Effector memory CD4-positive, alpha-beta T cell (primary cell): Measurements from ENCODE around the gene CSF1.

Source experiments
- DNase-seq, 3 donors: peaks; one replicate each; pipeline ENCODE4 v3.0.0-alpha.2; 2020
- H3K27ac ChIP-seq: 2 replicates; pipeline ENCODE4 v1.7.0; 2013; ENCODE audit warnings: mild to moderate bottlenecking, low read length, moderate library complexity; ENCODE audit not compliant: insufficient read depth, poor library complexity, severe bottlenecking
- H3K27me3 ChIP-seq: replicated peaks from 2 replicates; pipeline ENCODE4 v1.7.0; 2013; ENCODE audit warnings: mild to moderate bottlenecking, low read length; ENCODE audit not compliant: insufficient read depth, control insufficient read depth, poor library complexity, severe bottlenecking
- H3K36me3 ChIP-seq: 2 replicates; pipeline ENCODE4 v1.7.0; 2013; ENCODE audit warnings: mild to moderate bottlenecking, low read length, moderate library complexity; ENCODE audit not compliant: control insufficient read depth, insufficient read depth
- H3K4me1 ChIP-seq: 2 replicates; pipeline ENCODE4 v1.7.0; 2013; ENCODE audit warnings: low read length, mild to moderate bottlenecking; ENCODE audit not compliant: control insufficient read depth, insufficient read depth, poor library complexity, severe bottlenecking
- H3K4me3 ChIP-seq: 2 replicates; pipeline ENCODE4 v1.7.0; 2013; ENCODE audit warnings: low read length, low read depth, mild to moderate bottlenecking; ENCODE audit not compliant: insufficient read depth, poor library complexity, severe bottlenecking
- H3K9me3 ChIP-seq: 2 replicates; pipeline ENCODE4 v1.7.0; 2013; ENCODE audit warnings: mild to moderate bottlenecking, low read length, moderate library complexity; ENCODE audit not compliant: control insufficient read depth

Gene CSF1

DNA sequence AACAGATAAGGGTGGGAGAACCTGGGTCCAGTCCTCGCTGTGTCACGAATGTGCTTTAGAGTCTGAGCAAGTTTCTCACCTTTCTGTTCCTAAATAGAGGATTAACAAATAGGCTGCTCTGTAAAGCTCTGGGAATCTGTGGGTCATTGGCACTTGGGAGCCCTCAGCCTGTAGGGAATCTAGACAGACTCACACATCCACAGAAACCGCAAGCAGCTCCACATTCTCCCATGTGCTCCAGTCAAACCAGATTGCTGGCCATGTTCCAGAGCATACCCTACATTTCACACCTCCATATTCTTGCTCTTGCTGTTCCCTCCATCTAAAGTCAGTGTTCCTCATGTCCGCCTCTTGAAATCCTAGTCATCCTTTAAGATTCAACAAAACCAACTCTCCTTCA lies 66.1 kb downstream of the CSF1 start:
- Histone ChIP-seq H3K27me3 (no peaks in the 10 kb centered on the region), H3K27ac (no peak overlapping the region), H3K4me3 (no peak overlapping the region), H3K36me3 (no peaks in the 10 kb centered on the region), H3K9me3 (no peaks in the 10 kb centered on the region), H3K4me1 (no peaks in the 10 kb centered on the region)
- no peak for DNase-seq

DNA sequence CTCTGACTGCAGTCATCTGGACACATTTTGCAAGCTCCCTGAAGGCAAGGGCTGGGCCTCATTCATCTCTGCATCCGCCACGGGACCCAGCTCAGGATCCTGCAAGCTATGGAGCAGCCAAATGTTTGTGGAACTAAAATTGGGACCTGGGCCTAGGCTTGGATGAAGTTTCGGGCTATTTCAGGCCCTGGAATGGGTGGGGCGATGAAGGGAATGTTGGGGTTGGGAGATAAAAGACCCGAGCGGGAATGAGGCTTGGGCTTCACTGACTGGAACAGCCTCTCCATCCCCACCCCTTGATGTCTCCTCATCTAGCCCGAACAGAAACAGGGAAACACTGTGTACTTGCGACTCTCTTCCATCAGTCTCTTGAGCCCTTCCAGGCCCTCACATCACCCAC lies 66.6 kb downstream of the CSF1 start:
- Histone ChIP-seq H3K27ac (no peak overlapping the region), H3K4me1 (no peaks in the 10 kb centered on the region), H3K27me3 (no peaks in the 10 kb centered on the region), H3K9me3 (no peaks in the 10 kb centered on the region), H3K36me3 (no peaks in the 10 kb centered on the region), H3K4me3 (no peak overlapping the region)
- DNase-seq, result no peak

DNA sequence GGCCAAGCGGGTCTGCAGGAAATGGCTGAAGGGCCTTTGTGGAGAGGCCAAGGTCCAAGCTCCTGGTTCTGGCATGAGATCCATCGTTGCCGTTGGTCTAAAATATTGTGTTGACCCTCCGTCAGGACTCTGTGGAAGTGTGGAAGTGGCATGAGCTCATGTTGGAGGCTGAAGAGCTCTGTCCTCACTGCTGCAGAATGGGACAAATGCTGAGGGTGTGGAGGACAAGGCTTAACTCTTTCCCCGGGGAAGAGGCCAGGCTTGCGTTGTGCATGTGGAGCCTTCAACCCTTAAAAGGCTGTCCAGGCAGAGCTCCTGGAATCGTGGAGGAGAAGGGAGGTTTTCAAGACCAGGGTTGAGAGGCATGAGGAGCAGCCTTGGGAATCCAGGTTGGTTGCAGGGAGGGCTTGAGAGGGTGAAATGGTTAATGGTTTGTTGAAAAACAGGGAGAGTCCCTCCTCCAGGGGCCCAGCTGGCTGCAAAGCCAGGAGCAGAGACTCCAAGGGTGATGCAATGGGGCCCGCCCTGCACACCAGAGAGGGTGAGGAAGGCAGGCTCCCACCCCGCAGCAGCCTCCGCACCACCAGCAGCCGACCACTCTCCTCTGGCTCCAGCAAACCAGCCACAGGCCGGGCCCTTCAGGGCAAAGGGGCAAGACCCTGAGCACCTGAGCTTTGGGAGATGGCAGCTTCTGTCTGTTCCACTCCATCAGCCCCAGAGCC lies 67.2 kb downstream of the CSF1 start:
- no peak overlapping the region for H3K27ac ChIP-seq
- H3K4me1 ChIP-seq, result no peaks in the 10 kb centered on the region

DNA sequence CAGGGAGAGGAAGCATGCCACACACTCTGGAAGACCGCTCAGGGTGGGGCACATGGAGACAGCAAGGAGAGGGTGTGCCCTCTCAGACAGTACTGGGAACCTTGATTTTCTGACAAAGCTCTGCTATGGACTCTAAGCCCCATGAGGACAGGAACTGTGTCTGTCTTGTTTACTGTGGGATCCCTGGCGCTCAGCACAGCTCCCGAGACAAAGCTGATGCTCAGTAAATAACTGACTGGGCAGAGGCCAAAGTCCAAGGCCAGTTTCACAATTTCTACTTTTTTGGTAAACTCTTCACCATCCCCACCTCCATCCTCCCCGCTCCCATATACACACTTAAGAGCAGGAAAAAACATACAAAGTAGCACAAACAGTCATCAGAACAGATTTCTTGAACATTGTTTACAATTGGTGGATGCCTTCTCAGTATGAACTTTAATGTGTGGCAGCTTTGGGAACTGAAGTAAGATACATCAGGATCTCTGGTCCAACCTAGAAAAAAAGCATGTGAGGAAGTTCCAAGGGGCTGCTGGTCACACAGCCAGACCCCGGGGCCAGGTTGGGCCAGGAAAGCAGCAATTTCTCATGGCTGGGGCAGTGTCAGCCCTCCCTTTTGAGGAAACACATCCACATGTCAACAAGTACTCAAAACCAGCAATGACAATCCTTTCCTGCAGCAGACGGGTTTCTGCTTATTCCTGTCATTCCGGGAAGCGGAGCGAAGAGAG lies 68.3 kb downstream of the CSF1 start:
- H3K4me1 ChIP-seq, result no peaks in the 10 kb centered on the region
- no peak for DNase-seq
- no peak overlapping the region for H3K27ac ChIP-seq
- no peaks in the 10 kb centered on the region for H3K36me3 ChIP-seq
- no peaks in the 10 kb centered on the region for H3K27me3 ChIP-seq
- no peaks in the 10 kb centered on the region for H3K9me3 ChIP-seq
- H3K4me3 ChIP-seq, result no peak overlapping the region

More for the DNA sequence above, 67.2 kb downstream of the CSF1 start:
- no peak for DNase-seq
- H3K4me3 ChIP-seq, result no peak overlapping the region
- no peaks in the 10 kb centered on the region for H3K36me3 ChIP-seq
- H3K9me3 ChIP-seq, result no peaks in the 10 kb centered on the region
- H3K27me3 ChIP-seq, result no peaks in the 10 kb centered on the region

DNA sequence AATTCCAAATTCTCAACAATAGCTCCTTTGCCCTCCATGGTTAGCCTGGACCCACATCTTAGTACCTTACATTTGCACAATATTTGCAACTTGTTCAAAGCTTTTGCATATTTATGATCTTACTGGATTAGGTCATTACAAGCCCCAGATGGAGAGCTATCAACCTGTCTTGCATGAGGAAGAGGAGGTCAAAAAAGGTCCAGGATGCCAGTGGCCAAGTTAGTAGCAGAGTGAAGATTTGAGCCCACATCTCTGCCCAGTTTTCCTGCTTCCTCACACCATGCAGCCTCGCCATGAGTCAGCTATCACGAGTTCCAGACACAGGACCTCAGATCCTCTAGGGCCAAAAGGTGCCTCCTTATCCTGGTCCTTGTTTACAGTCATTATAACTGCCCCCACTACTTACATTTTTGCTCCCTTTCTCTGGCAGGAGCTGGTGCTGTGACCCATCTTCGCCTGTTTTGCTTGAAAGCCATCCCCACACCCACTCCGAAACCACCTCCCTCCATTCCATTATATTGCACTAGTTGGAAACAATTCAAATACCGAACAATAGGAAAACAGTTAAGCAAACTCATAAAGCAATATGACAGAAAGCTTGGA lies 68.9 kb downstream of the CSF1 start:
- Histone ChIP-seq H3K27ac (no peak overlapping the region), H3K36me3 (no peaks in the 10 kb centered on the region), H3K4me1 (no peaks in the 10 kb centered on the region), H3K27me3 (no peaks in the 10 kb centered on the region), H3K9me3 (no peaks in the 10 kb centered on the region), H3K4me3 (no peak overlapping the region)
- no peak for DNase-seq
